Adipocyte (in vitro differentiated cells): ENCODE data around the gene HACL1.

Experiments
- DNase-seq: peaks from one replicate; pipeline ENCODE4 v3.0.0-alpha.2; 2015; ENCODE audit warnings: low read depth
- H3K27me3 ChIP-seq: replicated peaks from 2 replicates; pipeline ENCODE4 v1.7.0; 2013; ENCODE audit warnings: mild to moderate bottlenecking, low read length, moderate library complexity; ENCODE audit not compliant: control insufficient read depth, insufficient read depth
- H3K36me3 ChIP-seq: 2 replicates; pipeline ENCODE4 v1.7.0; 2013; ENCODE audit warnings: low read length, mild to moderate bottlenecking, moderate library complexity; ENCODE audit not compliant: control insufficient read depth, insufficient read depth, severe bottlenecking
- H3K4me1 ChIP-seq: 2 replicates; pipeline ENCODE4 v1.7.0; 2013; ENCODE audit warnings: mild to moderate bottlenecking, low read length, moderate library complexity; ENCODE audit not compliant: control insufficient read depth, insufficient read depth
- H3K4me3 ChIP-seq: 2 replicates; pipeline ENCODE4 v1.7.0; 2013; ENCODE audit warnings: mild to moderate bottlenecking, low read length, moderate library complexity
- H3K9ac ChIP-seq: 2 replicates; pipeline ENCODE4 v1.7.0; 2013; ENCODE audit warnings: mild to moderate bottlenecking, low read length, moderate library complexity
- H3K9me3 ChIP-seq: 2 replicates; pipeline ENCODE4 v1.7.0; 2013; ENCODE audit warnings: mild to moderate bottlenecking, low read length, moderate library complexity; ENCODE audit not compliant: control insufficient read depth

HACL1 gene

DNA sequence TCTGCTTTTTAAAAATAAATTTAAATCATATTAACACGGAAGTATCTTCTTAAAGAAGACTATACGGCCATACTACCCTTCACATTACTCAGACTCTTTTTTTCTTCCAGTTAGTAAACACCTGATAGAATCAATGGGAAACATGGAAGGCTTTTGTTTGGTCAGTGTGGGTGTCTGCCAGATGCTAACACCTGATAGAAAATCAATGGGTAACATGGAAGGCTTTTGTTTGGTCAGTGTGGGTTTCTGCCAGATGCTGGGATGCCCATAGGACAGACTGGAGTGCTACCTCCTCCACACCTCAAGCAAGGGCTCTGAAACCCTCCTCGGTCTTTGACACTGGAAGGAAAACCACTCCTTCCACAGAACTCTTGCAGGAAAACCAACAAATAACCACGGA, 29.2 kb downstream of the HACL1 start:
- no peaks in the 10 kb centered on the region for H3K9me3 ChIP-seq
- no peak overlapping the region for H3K9ac ChIP-seq
- peaks cover 1% of the 10 kb centered on the region for H3K4me1 ChIP-seq
- no peak for DNase-seq
- H3K36me3 ChIP-seq, result peaks cover 79% of the 10 kb centered on the region
- no peak overlapping the region for H3K4me3 ChIP-seq
- no peaks in the 10 kb centered on the region for H3K27me3 ChIP-seq

DNA sequence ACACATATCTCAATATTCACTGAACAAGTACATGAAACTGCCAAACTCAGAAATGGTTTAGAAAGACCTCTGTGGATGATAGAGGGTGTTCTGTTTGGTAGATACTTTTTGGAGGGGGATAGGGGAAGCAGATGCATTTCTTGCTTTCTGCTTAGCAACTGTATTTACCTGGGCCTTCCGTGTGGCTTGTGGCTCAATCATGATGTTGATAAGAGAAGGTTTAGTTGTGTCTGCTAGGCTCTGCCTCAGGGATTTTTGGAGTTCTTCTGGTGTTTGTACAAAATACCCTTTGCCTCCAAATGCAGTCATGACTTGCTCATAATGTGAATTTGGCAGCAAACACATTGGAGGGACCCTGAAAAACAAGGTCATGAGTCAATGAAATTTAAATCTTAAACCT, 38.2 kb downstream of the HACL1 start:
- H3K9ac ChIP-seq, result peak overlapping the region; percentile 58
- H3K9me3 ChIP-seq, result no peaks in the 10 kb centered on the region
- peak overlapping the region; percentile 5 for H3K4me3 ChIP-seq
- no peak for DNase-seq
- H3K4me1 ChIP-seq, result peaks cover 33% of the 10 kb centered on the region
- no peaks in the 10 kb centered on the region for H3K27me3 ChIP-seq
- peaks cover 70% of the 10 kb centered on the region for H3K36me3 ChIP-seq

DNA sequence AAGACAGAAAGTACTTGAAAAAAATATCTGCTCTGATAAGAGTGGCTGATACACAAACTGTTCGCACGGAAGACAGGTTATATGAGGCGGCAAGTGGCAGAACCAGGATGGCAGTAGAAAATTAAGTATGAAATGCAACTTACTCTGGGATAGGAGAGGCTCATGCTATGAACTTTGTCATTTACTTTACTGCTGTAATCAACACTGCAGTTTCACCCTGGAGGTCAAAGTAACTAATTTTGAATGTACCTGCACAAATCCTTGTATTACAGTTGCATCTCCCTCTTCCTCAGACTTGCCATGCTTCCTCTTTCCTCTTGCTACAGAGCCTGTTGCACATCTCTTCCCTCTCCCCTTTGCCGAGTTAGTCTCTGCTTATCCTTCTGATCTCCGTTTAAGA, 38.8 kb downstream of the HACL1 start:
- DNase-seq, result no peak
- H3K36me3 ChIP-seq, result peaks cover 64% of the 10 kb centered on the region

DNA sequence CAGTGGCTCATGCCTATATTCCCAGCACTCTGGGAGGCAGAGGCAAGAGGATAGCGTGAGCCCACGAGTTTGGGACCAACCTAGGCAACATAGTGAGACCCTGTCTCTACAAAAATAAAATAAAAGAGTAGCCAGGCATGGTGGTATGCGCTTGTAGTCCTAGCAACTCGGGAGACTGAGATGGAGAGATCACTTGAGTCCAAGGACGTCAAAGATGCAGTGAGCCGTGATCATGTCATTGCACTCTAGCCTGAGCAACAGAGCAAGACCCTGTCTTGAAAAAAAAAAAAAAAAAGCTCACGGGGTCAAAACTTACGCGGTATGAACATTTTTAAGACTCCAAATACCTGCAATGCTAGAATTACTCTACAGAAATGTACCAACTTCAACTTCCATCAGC, 42.8 kb downstream of the HACL1 start:
- Histone ChIP-seq H3K4me3 (no peak overlapping the region), H3K9ac (no peak overlapping the region), H3K27me3 (no peaks in the 10 kb centered on the region), H3K36me3 (peaks cover 48% of the 10 kb centered on the region), H3K9me3 (no peaks in the 10 kb centered on the region), H3K4me1 (peaks cover 13% of the 10 kb centered on the region)
- no peak for DNase-seq

More for the DNA sequence above, 38.8 kb downstream of the HACL1 start:
- H3K9ac ChIP-seq, result no peak overlapping the region
- H3K4me3 ChIP-seq, result no peak overlapping the region
- H3K4me1 ChIP-seq, result peaks cover 33% of the 10 kb centered on the region
- no peaks in the 10 kb centered on the region for H3K27me3 ChIP-seq
- H3K9me3 ChIP-seq, result no peaks in the 10 kb centered on the region

DNA sequence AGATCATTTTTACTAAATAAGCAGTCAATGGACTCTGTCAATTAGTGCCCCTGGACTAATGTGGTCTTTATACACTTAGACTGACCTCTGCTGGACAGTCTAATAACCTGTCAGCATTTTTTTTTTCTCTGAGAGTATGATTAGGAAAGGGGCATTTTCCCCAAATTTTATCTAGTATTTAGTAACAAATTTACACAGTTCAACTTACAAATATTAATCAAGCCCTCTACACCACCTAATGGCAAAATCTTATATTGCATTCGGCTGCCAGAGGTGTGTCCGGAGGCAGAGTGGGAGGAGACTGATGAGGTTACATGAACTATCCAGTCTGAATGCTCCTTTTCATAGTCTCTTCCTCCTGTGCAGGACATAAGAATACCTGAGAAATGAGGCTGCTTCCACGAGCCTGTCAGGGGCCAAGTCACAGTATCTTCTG, 43.8 kb downstream of the HACL1 start:
- no peaks in the 10 kb centered on the region for H3K9me3 ChIP-seq
- peaks cover 47% of the 10 kb centered on the region for H3K36me3 ChIP-seq
- H3K9ac ChIP-seq, result no peak overlapping the region
- H3K4me1 ChIP-seq, result peaks cover 3% of the 10 kb centered on the region
- DNase-seq, result peak; percentile 69
- no peaks in the 10 kb centered on the region for H3K27me3 ChIP-seq
- no peak overlapping the region for H3K4me3 ChIP-seq

DNA sequence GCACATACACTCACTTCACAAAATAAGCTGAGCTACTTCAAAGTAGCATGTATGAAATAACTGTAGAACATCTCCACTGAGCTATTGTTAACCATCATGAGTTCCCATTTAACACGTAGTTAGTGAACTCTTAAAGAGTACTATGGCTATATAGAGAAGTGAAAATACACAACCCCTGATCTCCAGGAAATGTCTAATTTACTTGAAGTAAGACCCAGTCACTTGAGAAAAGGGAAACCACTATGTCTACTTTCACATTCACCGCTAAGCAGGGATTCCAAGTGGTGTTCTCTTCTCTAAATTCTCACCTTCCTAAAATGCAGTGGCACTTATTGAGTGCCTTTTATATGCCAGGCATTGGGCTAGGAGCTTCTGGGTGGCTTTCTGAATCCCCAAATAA, 44.9 kb downstream of the HACL1 start:
- H3K27me3 ChIP-seq, result no peaks in the 10 kb centered on the region
- no peaks in the 10 kb centered on the region for H3K4me1 ChIP-seq
- H3K9ac ChIP-seq, result no peak overlapping the region
- no peaks in the 10 kb centered on the region for H3K9me3 ChIP-seq
- peaks cover 45% of the 10 kb centered on the region for H3K36me3 ChIP-seq
- DNase-seq, result no peak
- H3K4me3 ChIP-seq, result no peak overlapping the region

DNA sequence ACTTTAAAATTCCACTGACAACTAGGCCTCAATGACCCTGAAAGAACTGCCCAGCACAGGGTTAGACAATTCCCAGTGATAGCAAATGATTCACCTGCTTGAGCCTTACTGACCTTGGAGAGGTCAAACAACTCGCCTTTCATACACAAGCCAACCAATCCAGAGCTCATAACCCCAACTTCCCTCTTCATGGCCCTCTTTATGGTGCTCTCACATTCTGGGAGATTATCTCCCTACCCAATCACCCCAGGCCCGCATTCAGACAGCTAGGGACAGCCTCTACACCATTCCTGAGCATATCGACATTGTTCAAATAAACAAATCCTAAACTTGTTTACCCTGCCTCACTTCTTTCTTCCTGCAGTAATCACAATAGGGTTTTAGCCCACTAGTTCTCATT, 47.6 kb downstream of the HACL1 start:
- Histone ChIP-seq H3K27me3 (no peaks in the 10 kb centered on the region), H3K9me3 (no peaks in the 10 kb centered on the region), H3K4me1 (no peaks in the 10 kb centered on the region), H3K9ac (no peak overlapping the region), H3K4me3 (no peak overlapping the region), H3K36me3 (peaks cover 26% of the 10 kb centered on the region)
- no peak for DNase-seq

DNA sequence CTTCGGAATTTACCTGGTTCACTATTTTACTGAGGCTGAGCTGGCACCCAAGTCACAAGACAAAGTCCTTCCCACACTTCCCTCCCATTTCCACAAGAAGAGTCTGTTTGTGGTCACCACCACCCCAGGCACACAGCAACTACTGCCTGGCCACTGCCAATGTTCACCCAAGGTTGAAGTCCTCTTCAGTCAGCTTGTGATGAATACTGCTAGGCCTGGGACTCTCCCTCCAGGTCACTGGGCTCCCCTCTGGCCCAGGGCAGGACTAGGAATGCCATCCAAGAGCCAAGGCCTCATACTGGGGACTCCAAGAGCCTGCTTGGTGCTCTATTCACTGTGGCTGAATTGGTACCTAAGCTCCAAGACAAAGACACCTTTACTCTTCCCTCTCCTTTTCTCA, 49.5 kb downstream of the HACL1 start:
- Histone ChIP-seq H3K4me3 (no peak overlapping the region), H3K4me1 (no peaks in the 10 kb centered on the region), H3K27me3 (no peaks in the 10 kb centered on the region), H3K36me3 (peaks cover 26% of the 10 kb centered on the region), H3K9ac (no peak overlapping the region), H3K9me3 (no peaks in the 10 kb centered on the region)
- no peak for DNase-seq

DNA sequence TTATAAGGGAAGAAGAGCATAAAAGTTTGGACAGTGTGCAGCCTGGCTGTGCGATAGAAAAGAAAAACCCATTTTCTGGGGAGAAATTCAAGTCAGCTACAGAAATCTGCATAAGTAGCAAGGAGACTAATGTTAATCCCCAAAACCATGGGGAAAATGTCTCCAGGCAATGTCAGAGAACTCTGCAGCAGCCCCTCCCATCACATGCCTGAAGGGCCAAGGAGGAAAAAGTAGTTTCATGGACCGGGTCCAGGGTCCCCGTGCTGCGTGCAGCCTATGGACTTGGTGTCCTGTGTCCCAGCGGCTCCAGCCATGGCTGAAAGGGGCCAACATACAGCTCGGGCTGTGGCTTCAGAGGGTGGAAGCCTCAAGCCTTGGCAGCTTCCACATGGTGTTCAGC, 51.5 kb downstream of the HACL1 start:
- H3K4me1 ChIP-seq, result no peaks in the 10 kb centered on the region
- H3K9me3 ChIP-seq, result no peaks in the 10 kb centered on the region
- DNase-seq, result no peak
- H3K27me3 ChIP-seq, result no peaks in the 10 kb centered on the region
- no peak overlapping the region for H3K9ac ChIP-seq
- H3K36me3 ChIP-seq, result peaks cover 20% of the 10 kb centered on the region
- H3K4me3 ChIP-seq, result no peak overlapping the region

DNA sequence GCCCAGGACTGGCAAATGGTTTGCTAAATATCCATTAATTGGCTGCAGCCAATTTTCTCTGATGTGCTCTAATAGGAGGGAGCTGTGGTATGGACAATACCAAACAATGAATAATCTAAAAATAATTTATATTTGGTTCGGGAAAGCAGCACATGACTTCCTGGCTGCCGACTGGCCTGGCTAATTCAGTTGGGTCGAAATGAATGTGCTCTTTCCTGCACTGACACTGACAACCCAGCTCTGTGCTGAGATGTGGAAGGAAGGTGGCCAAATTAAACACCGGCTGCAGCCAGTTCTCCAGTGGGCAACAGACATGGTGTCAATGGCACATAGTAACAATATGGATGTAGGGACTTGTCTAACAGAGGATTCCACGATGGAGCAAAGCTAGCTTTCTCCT, 58.8 kb downstream of the HACL1 start:
- DNase-seq, result no peak
- no peak overlapping the region for H3K4me3 ChIP-seq
- H3K36me3 ChIP-seq, result peaks cover 4% of the 10 kb centered on the region
- no peaks in the 10 kb centered on the region for H3K4me1 ChIP-seq
- no peaks in the 10 kb centered on the region for H3K9me3 ChIP-seq
- no peak overlapping the region for H3K9ac ChIP-seq
- H3K27me3 ChIP-seq, result no peaks in the 10 kb centered on the region

DNA sequence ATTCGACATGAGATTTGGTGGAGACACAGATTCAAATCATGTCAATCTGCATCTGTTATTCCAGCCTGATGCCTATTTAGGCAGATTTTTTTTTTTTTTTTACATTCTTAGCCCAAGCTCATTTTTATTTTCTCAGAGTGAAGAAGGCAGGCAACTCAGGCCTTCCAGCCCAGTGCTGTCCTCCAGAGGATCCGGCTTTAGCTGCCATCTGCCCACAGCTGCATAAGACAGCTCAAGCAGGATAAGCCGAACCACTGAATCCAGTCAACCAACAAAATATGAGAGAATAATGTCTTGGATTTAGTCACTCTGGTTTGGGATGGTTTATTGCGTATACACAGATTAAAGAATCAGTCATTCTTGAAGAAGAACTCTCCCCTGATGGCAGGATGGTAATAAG, 60.0 kb downstream of the HACL1 start:
- peaks cover 4% of the 10 kb centered on the region for H3K36me3 ChIP-seq
- H3K27me3 ChIP-seq, result no peaks in the 10 kb centered on the region
- no peaks in the 10 kb centered on the region for H3K9me3 ChIP-seq

DNA sequence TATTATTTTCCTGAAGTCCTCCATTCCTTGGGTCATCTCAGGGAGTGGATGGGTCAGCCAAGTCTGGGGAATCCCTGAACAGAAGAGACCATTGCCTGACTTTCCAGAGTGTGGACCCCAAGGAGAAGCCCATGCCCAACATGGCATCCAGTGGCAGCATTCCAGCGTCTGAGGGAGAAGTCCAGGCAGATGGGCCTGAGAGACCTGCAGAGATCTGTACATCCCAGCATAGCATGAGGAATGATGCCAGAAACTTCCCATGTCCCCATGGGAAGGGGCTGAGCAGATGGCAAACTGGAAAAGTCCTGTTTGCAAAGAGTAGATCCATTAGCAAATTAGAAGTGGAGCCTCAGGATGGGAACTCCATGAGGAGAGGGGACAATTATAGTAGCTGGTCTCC, 62.3 kb downstream of the HACL1 start:
- Histone ChIP-seq H3K9me3 (no peaks in the 10 kb centered on the region), H3K9ac (no peak overlapping the region), H3K27me3 (no peaks in the 10 kb centered on the region), H3K36me3 (peaks cover 4% of the 10 kb centered on the region), H3K4me3 (no peak overlapping the region), H3K4me1 (no peaks in the 10 kb centered on the region)
- no peak for DNase-seq

More for the DNA sequence above, 60.0 kb downstream of the HACL1 start:
- no peak for DNase-seq
- Histone ChIP-seq H3K4me3 (no peak overlapping the region), H3K9ac (no peak overlapping the region), H3K4me1 (no peaks in the 10 kb centered on the region)
